ENCODE results near the gene SERPINA6.
"Not testable (repeated sequence)": the region's sequence is repeated elsewhere in the genome, so short reads cannot be mapped to it uniquely, and the experiment has no call there.

SERPINA6 gene

GRCh38 chr14:94354638-94355185 lies 31.6 kb upstream of the SERPINA6 start:
- in situ Hi-C loops (cut with MboI; ENCODE audit: low sequenced_read_pairs, unreplicated experiment) = no loop called here
- TF ChIP-seq CTCF (IDR thresholded peaks at IDR 0.05; ENCODE audit: borderline replicate concordance, control extremely low read depth, extremely low read depth, insufficient read depth, missing control alignments) = no peak

GRCh38 chr14:94354190-94354589 lies 31.1 kb upstream of the SERPINA6 start:
- in situ Hi-C loops (cut with MboI; ENCODE audit: low sequenced_read_pairs, unreplicated experiment) = not testable (repeated sequence)

More at GRCh38 chr14:94354638-94355185, 31.6 kb upstream of the SERPINA6 start:
- no peak for DNase-seq (ENCODE audit: low spot score)

GRCh38 chr14:94349276-94349675 lies 26.1 kb upstream of the SERPINA6 start:
- no peak for DNase-seq (ENCODE audit: low spot score)
- in situ Hi-C loops (cut with MboI; ENCODE audit: low sequenced_read_pairs, unreplicated experiment) = no loop called here
- no peak for TF ChIP-seq CTCF (IDR thresholded peaks at IDR 0.05; ENCODE audit: borderline replicate concordance, control extremely low read depth, extremely low read depth, insufficient read depth, missing control alignments)

More at GRCh38 chr14:94354190-94354589, 31.1 kb upstream of the SERPINA6 start:
- DNase-seq (ENCODE audit: low spot score) = not testable (repeated sequence)

- DNase-seq (ENCODE audit: low spot score) = no peak
- in situ Hi-C loops (cut with MboI; ENCODE audit: low sequenced_read_pairs, unreplicated experiment) = no loop called here
- TF ChIP-seq CTCF (IDR thresholded peaks at IDR 0.05; ENCODE audit: borderline replicate concordance, control extremely low read depth, extremely low read depth, insufficient read depth, missing control alignments) = no peak
Measured at GRCh38 chr14:94348836-94349235, 25.7 kb upstream of the SERPINA6 start.

- no peak for DNase-seq (ENCODE audit: low spot score)
- no peak for TF ChIP-seq CTCF (IDR thresholded peaks at IDR 0.05; ENCODE audit: borderline replicate concordance, control extremely low read depth, extremely low read depth, insufficient read depth, missing control alignments)
- in situ Hi-C loops (cut with MboI; ENCODE audit: low sequenced_read_pairs, unreplicated experiment) = no loop called here
Measured at GRCh38 chr14:94346841-94347240, 23.7 kb upstream of the SERPINA6 start.

- DNase-seq (ENCODE audit: low spot score); in situ Hi-C loops (cut with MboI; ENCODE audit: low sequenced_read_pairs, unreplicated experiment): not testable (repeated sequence)
Measured at GRCh38 chr14:94346065-94346786, 23.1 kb upstream of the SERPINA6 start.

- in situ Hi-C loops (cut with MboI; ENCODE audit: low sequenced_read_pairs, unreplicated experiment) = no loop called here
- no peak for DNase-seq (ENCODE audit: low spot score)
- TF ChIP-seq CTCF (IDR thresholded peaks at IDR 0.05; ENCODE audit: borderline replicate concordance, control extremely low read depth, extremely low read depth, insufficient read depth, missing control alignments) = no peak
Measured at GRCh38 chr14:94345344-94346064, 22.4 kb upstream of the SERPINA6 start.
